Stimulated activated naive CD8-positive, alpha-beta T cell treated with anti-CD3 and anti-CD28 coated beads, Interleukin-15, amount 100 ng/mL, for 72 hours (primary cell): ENCODE data around the gene DEFB114.

Source experiments
- ATAC-seq: fragments of 150-1000 bp; cut with Tn5 transposase; 2 replicates; pipeline ENCODE4 v1.10.0; 2021; ENCODE audit warnings: mild to moderate bottlenecking, moderate library complexity
- DNase-seq, 2 donors: peaks; one replicate each; pipeline ENCODE4 v3.0.0; 2021 to 2022
- H3K27ac Mint-ChIP-seq, 2 donors: one replicate each; pipeline ENCODE4 v1.8.0; 2022; ENCODE audit warnings: mild to moderate bottlenecking in 2 of 2, mixed read lengths in 2 of 2, moderate library complexity in 2 of 2
- H3K27me3 Mint-ChIP-seq: one replicate; pipeline ENCODE4 v1.8.0; 2022; ENCODE audit warnings: mixed read lengths
- H3K4me1 Mint-ChIP-seq: one replicate; pipeline ENCODE4 v1.8.0; 2022; ENCODE audit warnings: mild to moderate bottlenecking, mixed read lengths
- H3K4me3 Mint-ChIP-seq, 2 donors: one replicate each; pipeline ENCODE4 v1.8.0; 2022; ENCODE audit warnings: mild to moderate bottlenecking in 2 of 2, mixed read lengths in 2 of 2, moderate library complexity in 1 of 2
- H3K9me3 Mint-ChIP-seq, 2 donors: one replicate each; pipeline ENCODE4 v1.8.0; 2022; ENCODE audit warnings: mixed read lengths in 2 of 2

DEFB114 gene, protein sequence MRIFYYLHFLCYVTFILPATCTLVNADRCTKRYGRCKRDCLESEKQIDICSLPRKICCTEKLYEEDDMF

DNA sequence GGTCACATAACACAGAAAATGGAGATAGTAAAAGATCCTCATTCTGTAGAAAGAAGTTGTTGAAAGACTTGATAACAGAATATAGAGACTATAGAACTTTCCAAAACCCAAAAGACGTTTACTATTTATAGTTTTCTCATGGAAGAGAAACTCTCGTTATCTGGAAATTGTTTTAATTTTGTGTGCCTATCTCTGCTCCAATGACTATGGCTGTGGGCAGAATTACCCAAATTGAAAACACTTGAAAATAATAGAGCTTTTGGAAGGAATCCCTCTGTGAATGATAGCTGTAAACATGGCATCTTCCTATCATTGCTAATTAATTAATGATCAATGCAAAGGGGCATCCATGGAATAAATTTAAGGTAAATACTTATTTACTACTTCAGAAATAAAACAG is at the start of gene DEFB114:
Gene DEFB114, minus strand, starts transcription at position 101 of the 400 bp plus-strand sequence. Its CDS starts 59 bp downstream, at position 42.
- no peaks in the 10 kb centered on the region for H3K27me3 Mint-ChIP-seq
- H3K9me3 Mint-ChIP-seq: no peaks in the 10 kb centered on the region
- no peaks in the 10 kb centered on the region for H3K4me1 Mint-ChIP-seq
- ATAC-seq (no peak), DNase-seq (no peak)
- no peak within 1 kb of the TSS for H3K27ac Mint-ChIP-seq
- H3K4me3 Mint-ChIP-seq: no peak within 1 kb of the TSS

DNA sequence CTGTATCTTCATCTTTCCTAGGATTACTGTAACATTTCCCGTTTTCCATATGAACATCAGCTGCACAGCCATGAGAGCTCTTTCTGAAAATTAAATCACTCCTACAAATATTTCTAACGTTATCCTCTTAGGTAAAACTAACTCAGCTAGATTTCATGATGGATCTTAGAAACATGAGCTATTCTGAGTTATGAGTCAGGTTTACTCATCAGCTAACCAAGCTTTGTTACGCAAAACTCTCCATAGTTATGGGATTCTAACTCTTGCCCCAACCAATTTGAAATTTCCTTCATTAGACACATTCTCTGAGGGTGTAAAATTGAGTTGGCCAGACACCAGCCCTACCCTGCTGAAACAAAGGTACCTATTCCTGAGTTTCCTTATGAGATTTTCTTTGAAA is 43.9 kb upstream of the DEFB114 start:
- no peaks in the 10 kb centered on the region for H3K27me3 Mint-ChIP-seq
- ATAC-seq (no peak), DNase-seq (no peak)
- peaks cover 0 to 9% of the 10 kb centered on the region in 2 donors for H3K9me3 Mint-ChIP-seq
- H3K4me1 Mint-ChIP-seq: no peaks in the 10 kb centered on the region
- no peak overlapping the region for H3K27ac Mint-ChIP-seq
- H3K4me3 Mint-ChIP-seq: no peak overlapping the region

DNA sequence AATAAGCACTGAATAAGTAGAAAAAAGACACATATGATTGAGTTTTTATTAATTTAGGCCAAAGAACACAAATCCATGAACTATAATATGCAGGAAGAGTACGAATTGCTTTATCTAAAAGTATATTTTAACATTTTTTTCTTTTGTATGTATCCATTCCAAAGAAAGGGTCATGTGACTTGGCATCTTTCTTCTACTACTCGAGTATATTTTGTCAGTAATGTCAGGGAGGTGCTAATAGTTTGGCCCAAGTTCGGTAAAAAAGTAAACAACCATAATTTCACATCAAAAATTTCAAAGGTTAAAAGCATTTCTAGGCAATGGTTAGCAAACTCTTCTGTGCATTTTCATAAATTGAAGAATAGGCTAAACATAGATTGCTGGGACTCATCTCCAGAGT is 39.2 kb upstream of the DEFB114 start:
- DNase-seq (no peak), ATAC-seq (no peak)
- Mint-ChIP-seq H3K4me3 (no peak overlapping the region), H3K27ac (no peak overlapping the region), H3K27me3 (no peaks in the 10 kb centered on the region), H3K4me1 (no peaks in the 10 kb centered on the region), H3K9me3 (peaks cover 4 to 5% of the 10 kb centered on the region in 2 donors)

DNA sequence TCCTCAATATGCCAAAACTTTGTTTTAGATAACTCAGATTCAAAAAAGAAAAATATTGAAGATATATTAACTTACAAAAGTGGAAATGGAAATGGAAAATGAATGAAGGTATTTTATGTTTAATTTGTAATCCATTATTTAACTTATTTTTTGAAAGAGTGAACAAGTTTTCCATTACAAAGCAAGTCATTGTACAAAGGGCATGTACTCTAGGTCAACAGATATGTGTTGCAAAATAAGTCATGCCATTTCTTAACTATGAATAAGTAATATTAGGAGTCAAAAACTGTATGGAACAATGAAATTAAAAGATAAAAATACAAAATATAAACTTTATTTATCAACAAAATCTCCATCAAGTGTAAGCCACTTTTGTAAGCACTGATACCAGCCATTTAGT is 31.3 kb upstream of the DEFB114 start:
- H3K4me1 Mint-ChIP-seq: no peaks in the 10 kb centered on the region
- DNase-seq (no peak), ATAC-seq (no peak)
- H3K9me3 Mint-ChIP-seq: no peaks in the 10 kb centered on the region
- H3K27ac Mint-ChIP-seq: no peak overlapping the region
- H3K27me3 Mint-ChIP-seq: no peaks in the 10 kb centered on the region
- H3K4me3 Mint-ChIP-seq: no peak overlapping the region

DNA sequence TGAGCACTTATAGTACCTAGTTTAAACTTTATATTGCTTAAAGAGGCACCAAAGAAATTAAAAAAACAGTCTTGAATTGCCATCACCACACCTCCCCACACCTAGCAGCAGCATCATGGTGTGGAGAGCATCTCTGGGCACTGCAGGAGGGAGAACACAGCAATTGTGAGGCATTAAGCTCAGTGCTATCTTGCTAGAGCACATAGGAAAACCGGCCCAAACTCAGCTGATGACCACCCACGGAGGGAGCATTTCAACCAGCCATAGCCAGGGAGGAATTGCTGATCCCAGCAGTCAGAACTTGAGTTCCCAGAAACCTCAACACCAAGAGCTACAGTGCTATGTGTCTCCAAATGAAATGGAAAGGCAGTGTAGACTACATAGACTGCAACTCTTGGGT is 24.9 kb upstream of the DEFB114 start:
- DNase-seq: no peak
- Mint-ChIP-seq H3K27me3 (no peaks in the 10 kb centered on the region), H3K4me3 (no peak overlapping the region), H3K4me1 (no peaks in the 10 kb centered on the region), H3K9me3 (no peaks in the 10 kb centered on the region), H3K27ac (no peak overlapping the region)
- ATAC-seq: no peak

DNA sequence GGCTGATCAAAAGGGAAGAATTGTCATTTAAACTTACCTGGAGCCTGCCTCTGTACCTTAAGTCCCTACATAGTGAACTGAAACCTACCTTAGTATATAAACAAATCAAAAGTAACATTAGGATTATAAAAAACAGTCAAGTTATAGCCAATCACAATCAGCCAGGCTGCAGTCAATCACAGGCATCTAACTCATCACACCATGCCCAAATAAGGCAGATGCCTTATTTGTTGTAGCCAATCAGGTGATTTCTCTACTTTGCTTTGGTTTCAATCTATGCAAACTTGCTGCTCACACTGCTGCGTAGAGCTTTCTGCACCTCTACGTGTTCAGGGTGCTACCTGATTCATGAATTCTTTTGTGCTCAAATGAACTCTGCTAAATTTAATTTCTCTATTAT is 23.8 kb upstream of the DEFB114 start:
- H3K27me3 Mint-ChIP-seq: no peaks in the 10 kb centered on the region
- H3K9me3 Mint-ChIP-seq: no peaks in the 10 kb centered on the region
- H3K27ac Mint-ChIP-seq: no peak overlapping the region

DNA sequence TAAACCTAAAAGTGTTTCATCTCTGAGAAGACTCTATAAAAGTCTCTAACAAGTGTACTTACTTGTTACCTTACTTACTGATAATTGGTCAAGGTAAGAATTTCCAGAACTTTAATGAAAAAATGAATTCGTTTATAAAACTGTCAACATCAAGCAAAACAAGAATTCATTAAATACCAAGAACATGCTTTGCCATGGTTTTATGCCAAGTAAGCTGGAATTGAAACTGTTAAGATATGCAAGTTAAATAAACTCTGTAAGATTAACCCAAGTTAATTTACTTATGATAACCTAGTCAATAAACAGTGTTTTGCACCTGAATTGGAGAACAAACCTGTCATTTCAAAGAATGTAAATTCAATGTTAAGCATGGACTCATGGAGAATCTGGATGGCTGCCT is 22.6 kb upstream of the DEFB114 start:
- no peak for ATAC-seq
- H3K9me3 Mint-ChIP-seq: peaks cover 0 to 5% of the 10 kb centered on the region in 2 donors

More for the DNA sequence above, 23.8 kb upstream of the DEFB114 start:
- ATAC-seq: no peak
- no peak for DNase-seq
- Mint-ChIP-seq H3K4me1 (no peaks in the 10 kb centered on the region), H3K4me3 (no peak overlapping the region)

DNA sequence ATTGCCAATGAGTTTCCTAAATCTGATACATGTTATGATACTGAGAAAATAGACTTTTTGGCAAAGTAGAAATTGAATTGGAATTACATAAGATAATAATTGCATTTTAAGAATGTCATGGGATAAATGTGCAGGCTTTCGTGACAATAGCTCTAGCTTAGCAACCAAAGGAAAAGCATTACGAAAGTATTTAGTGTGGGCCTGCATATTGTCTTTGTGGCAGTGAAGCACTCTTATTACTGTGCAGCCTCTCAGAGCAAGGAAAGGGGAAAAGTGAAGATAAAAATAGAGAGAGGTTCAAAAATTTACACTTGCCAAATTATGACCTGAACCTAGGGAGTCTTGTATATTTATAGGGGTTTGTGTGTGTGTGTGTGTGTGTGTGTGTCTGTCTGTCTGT is 18.1 kb upstream of the DEFB114 start:
- DNase-seq: no peak
- no peaks in the 10 kb centered on the region for H3K4me1 Mint-ChIP-seq
- ATAC-seq: no peak
- no peak overlapping the region for H3K4me3 Mint-ChIP-seq
- no peak overlapping the region for H3K27ac Mint-ChIP-seq
- no peaks in the 10 kb centered on the region for H3K27me3 Mint-ChIP-seq
- H3K9me3 Mint-ChIP-seq: peaks cover 5% of the 10 kb centered on the region in 2 donors

More for the DNA sequence above, 22.6 kb upstream of the DEFB114 start:
- Mint-ChIP-seq H3K4me1 (no peaks in the 10 kb centered on the region), H3K27ac (no peak overlapping the region), H3K4me3 (no peak overlapping the region), H3K27me3 (no peaks in the 10 kb centered on the region)
- DNase-seq: no peak

DNA sequence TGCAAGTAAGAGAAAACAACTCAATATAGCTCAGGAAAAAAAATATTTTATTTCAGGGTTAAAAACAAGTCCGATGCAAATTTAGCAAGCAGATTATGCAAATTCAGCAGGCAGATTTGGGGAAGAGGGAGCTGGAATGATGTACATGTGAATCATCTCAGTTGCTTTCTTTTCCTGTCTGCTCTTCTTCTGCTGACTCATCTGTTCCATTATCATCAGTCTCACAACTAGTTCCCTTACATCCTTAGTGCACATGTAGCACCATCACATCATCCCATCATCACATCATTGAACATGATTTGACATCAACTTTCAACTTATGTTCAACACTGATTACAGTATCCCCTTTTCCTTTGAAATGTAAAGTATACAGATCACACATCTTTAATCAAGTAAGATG is 16.9 kb upstream of the DEFB114 start:
- Mint-ChIP-seq H3K9me3 (peaks cover 5% of the 10 kb centered on the region in 2 donors), H3K27me3 (no peaks in the 10 kb centered on the region), H3K27ac (no peak overlapping the region), H3K4me1 (no peaks in the 10 kb centered on the region), H3K4me3 (no peak overlapping the region)
- DNase-seq (no peak), ATAC-seq (no peak)

DNA sequence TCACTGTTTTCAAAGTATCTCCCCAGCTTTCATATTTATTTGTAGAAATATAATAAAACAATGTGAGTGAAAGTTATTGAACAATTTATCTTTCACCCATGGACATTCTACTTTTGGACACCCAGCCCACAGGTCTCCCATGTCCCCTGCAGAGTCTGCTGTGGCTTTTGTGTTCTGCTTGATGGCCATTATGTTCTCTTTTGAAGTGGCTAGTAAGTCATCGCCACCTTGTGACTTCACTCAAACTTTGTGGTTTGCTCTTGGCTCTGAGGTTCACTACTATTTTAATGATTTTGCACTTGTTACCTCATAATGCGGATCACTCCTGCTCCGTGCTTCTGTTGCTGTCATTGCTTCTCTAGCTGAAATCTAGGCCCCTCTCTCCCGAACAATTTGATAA is 15.6 kb upstream of the DEFB114 start:
- ATAC-seq (no peak), DNase-seq (no peak)
- Mint-ChIP-seq H3K27me3 (no peaks in the 10 kb centered on the region), H3K27ac (no peak overlapping the region), H3K4me3 (no peak overlapping the region), H3K9me3 (peaks cover 5% of the 10 kb centered on the region in 2 donors), H3K4me1 (no peaks in the 10 kb centered on the region)

DNA sequence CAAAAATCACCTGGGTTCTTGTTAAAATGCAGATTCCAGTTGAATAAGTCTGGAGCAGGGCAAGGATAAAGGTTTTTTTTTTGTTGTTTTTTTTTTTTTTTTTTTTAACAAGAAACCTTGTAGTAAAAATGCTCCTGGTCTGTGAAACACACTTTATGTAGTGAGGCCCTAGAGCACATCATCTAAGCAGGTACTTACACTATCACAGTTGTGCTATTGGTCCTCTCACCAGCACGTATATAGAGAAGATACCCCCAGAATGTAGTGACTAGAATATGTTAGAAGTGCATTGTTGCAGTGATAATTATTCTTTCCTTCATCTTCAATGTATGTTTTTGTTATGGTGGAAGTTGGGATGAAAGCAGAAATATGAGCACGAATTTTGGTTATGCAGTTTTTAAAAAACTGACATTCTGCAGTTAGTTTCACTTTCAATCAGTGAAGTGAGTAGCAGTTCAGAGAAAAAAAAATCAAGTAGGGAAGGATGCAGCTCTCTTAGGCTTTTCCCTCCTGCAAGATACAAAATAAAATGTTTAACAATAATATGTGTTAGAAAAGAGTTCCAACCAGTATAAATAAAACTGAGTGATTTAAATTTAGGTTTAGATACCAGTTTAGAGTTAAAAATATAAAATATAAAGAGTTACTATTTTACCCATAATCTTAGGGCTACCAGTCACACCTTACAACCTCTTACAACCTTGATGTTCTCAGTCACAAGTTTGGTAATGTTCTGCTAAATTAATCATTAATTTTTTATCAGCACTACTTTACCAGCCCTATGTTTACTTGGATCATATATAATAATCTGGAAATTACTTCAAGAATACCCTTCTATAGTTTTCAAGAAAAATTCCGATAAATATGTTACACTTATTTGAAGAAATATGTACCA is 14.6 kb upstream of the DEFB114 start:
- DNase-seq: no peak
- Mint-ChIP-seq H3K27me3 (no peaks in the 10 kb centered on the region), H3K9me3 (peaks cover 5% of the 10 kb centered on the region in 2 donors), H3K4me3 (no peak overlapping the region), H3K4me1 (no peaks in the 10 kb centered on the region), H3K27ac (no peak overlapping the region)
- ATAC-seq: no peak

DNA sequence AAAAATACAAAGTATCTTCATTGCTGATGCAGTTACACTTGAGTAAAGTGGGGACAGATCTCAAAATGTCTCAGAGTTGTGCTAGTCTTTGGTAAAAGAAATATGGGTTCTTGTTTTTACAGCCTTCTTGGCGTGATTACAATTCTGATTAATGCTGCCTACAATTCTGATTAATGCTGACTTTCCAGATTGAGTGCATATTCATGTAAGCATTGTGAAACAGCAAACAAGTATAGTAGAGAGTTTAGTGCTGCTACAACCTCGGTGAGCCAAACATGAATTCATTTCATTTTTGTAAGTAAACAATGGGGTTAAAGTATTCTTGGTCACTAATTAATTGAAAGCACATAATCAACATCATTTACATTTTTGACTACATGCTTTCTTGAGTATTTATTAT is 5.6 kb upstream of the DEFB114 start, which contains the start of gene DEFB113:
Gene DEFB113, minus strand, starts transcription at position 21 of the 400 bp plus-strand sequence. Its CDS starts 0 bp downstream, at position 21.
- no peaks in the 10 kb centered on the region for H3K9me3 Mint-ChIP-seq
- DNase-seq (no peak), ATAC-seq (no peak)
- H3K4me1 Mint-ChIP-seq: no peaks in the 10 kb centered on the region
- H3K4me3 Mint-ChIP-seq: no peak within 1 kb of the TSS
- no peaks in the 10 kb centered on the region for H3K27me3 Mint-ChIP-seq
- H3K27ac Mint-ChIP-seq: no peak within 1 kb of the TSS

DNA sequence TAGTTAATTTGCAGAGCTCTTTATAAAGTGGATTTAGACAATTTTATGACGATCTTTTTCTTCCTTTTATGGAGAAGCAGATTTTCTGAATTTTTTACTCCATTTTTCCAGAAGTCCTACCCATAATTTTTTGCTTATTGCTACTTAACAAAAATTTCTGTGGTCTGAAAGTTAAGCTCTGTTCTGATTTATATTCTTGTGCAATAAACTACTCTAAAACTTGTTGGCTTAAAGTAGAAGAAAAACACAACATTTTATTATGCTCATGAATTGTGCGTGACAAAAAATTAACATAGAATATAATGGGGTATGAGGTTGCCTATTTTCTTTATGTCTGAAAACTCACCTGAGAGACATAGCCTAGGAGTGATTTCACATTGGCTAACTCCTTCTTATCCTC is 2.9 kb upstream of the DEFB114 start:
- Mint-ChIP-seq H3K9me3 (no peaks in the 10 kb centered on the region), H3K27ac (no peak overlapping the region), H3K4me1 (no peaks in the 10 kb centered on the region), H3K4me3 (no peak overlapping the region), H3K27me3 (no peaks in the 10 kb centered on the region)
- ATAC-seq: no peak
- DNase-seq: no peak

DNA sequence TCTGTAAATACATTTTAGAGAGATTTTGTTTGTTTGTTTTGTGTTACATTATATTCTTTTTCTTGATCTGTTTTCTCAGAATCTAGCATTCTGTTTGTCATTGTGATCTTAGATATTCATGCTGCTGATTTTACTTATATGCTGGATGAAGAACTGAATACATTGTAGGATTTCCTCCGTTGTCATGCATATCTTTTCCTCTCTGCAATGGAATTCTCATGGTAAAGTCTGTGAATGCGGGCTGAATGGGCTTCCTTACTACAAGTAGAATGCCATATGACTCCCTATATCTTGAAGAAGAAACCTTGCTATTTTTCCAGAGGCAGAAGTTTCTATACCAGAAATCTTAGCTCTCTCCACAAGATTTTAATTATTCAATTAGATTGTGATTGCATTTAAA is 2.4 kb upstream of the DEFB114 start:
- H3K4me1 Mint-ChIP-seq: no peaks in the 10 kb centered on the region
- H3K27ac Mint-ChIP-seq: no peak overlapping the region
- DNase-seq (no peak), ATAC-seq (no peak)
- H3K9me3 Mint-ChIP-seq: no peaks in the 10 kb centered on the region
- H3K4me3 Mint-ChIP-seq: no peak overlapping the region
- H3K27me3 Mint-ChIP-seq: no peaks in the 10 kb centered on the region

DNA sequence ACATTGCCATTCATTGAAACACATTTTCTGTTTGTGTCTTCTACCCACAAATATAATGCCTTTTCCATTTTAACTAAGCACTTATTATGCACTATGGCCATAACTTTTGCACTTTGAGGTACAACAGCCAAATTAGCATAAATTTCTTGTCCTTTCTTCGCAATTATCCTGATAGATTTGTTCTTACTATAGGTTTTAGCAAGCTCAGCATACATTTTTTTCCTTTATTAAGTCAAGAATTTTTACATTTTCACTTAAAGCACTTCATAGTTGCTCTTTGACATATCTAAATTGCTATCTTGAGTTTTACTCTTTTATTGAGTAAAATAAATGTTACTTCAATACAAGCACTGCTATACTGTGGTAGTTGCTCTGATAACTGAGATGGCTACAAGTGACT is 5.8 kb downstream of the DEFB114 start:
- no peaks in the 10 kb centered on the region for H3K4me1 Mint-ChIP-seq
- DNase-seq (no peak), ATAC-seq (no peak)
- no peak overlapping the region for H3K27ac Mint-ChIP-seq
- H3K9me3 Mint-ChIP-seq: peaks cover 0 to 6% of the 10 kb centered on the region in 2 donors
- no peaks in the 10 kb centered on the region for H3K27me3 Mint-ChIP-seq
- no peak overlapping the region for H3K4me3 Mint-ChIP-seq

DNA sequence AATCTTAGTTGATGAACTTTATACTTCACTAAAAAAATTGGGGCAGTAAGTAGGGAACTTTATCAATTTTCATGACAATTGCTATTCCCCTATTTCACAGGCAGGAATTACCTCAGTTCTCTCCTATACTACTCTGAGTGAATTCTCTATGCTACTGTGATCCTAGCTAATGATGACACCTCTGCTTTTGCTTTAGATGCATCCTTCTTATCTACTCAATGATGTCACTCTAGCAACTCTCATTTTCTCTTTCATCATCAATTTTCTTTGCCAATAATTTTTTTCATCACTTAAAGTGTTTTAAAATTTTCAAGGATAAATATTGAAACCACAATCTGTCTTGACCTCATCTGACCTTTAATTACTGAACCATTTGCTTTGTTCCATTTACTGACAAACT is 8.1 kb downstream of the DEFB114 start:
- no peak overlapping the region for H3K27ac Mint-ChIP-seq
- H3K4me3 Mint-ChIP-seq: no peak overlapping the region
- peaks cover 0 to 6% of the 10 kb centered on the region in 2 donors for H3K9me3 Mint-ChIP-seq
- DNase-seq: no peak
- H3K27me3 Mint-ChIP-seq: no peaks in the 10 kb centered on the region
- ATAC-seq: no peak
- H3K4me1 Mint-ChIP-seq: no peaks in the 10 kb centered on the region
